Activated gamma-delta T cell treated with anti-CD3 and anti-CD28 coated beads, Interleukin-2, amount 50 U/mL, for 16 hours (primary cell): ENCODE results near the gene C4BPB.

ENCODE experiments used
- DNase-seq: peaks from one replicate; pipeline ENCODE4 v3.0.0-alpha.2; 2020; ENCODE audit warnings: low read depth

C4BPB gene

GRCh38 chr1:207145401-207146058, 56.9 kb downstream of the C4BPB start:
- no peak for DNase-seq
